Right lobe of liver (tissue), 4 donors: ENCODE data around the gene SRRM1.

Source experiments
- CTCF ChIP-seq, 4 donors: fragments of 200-600 bp in 3 of 4; fragments of 450-650 bp in 1 of 4; IDR thresholded peaks; one replicate each; pipeline versions ENCODE4 v1.5.1 to v1.8.0; 2016 to 2022; ENCODE audit warnings: antibody characterized with exemption in 4 of 4, mild to moderate bottlenecking in 2 of 4
- POLR2A ChIP-seq: fragments of 450-650 bp; IDR thresholded peaks from one replicate; pipeline ENCODE4 v1.6.1; 2017; ENCODE audit warnings: antibody characterized with exemption, mild to moderate bottlenecking
- donor health status: DM: no; HTN: no; CAD: no.
- donor health status: DM: no; HTN: no; CAD: no.
- donor health status: DM: no; HTN: yes; CAD: no.

GRCh38 chr1:24720152-24720551, 77.0 kb downstream of the SRRM1 start:
- TF ChIP-seq CTCF (IDR thresholded peaks at IDR 0.05) (no peak), POLR2A (no peak)
